Vagina (tissue), 2 donors: ENCODE measurements around the gene AGO4. TPM values are rescaled to one million over a fixed set of nuclear protein-coding genes. Genes with fewer than 3 reads are reported as not detected.
"Not testable (repeated sequence)": the region's sequence is repeated elsewhere in the genome, so short reads cannot be mapped to it uniquely, and the experiment has no call there.

Experiments used
- DNase-seq, 2 donors: peaks; one replicate each; pipeline ENCODE4 v3.0.0-alpha.2; 2017; ENCODE audit errors: extremely low spot score in 2 of 2
- H3K27ac ChIP-seq: fragments of 200-600 bp; sonication (generic); one replicate; pipeline ENCODE4 v1.5.1; 2019
- H3K27me3 ChIP-seq: fragments of 200-600 bp; sonication (generic); one replicate; pipeline ENCODE4 v1.5.1; 2019
- H3K36me3 ChIP-seq, 2 donors: fragments of 200-600 bp; sonication (generic); one replicate each; pipeline ENCODE4 v1.5.1; 2017 to 2019
- H3K4me1 ChIP-seq: fragments of 200-600 bp; sonication (generic); one replicate; pipeline ENCODE4 v1.5.1; 2019
- H3K4me3 ChIP-seq, 2 donors: fragments of 200-600 bp; sonication (generic); 1 replicate in 1 of 2; 2 replicates in 1 of 2; pipeline ENCODE4 v1.5.1; 2016 to 2019
- H3K9me3 ChIP-seq: fragments of 200-600 bp; sonication (generic); one replicate; pipeline ENCODE4 v1.5.1; 2019
- CTCF ChIP-seq, 3 experiments: fragments of 450-650 bp in 2 of 3; fragments of 200-600 bp in 1 of 3; sonication (generic) in 1 of 3; IDR thresholded peaks; one replicate each; pipeline ENCODE4 v1.5.1; 2017 to 2019; ENCODE audit warnings: antibody characterized with exemption in 3 of 3, mild to moderate bottlenecking in 2 of 3, moderate library complexity in 2 of 3
- POLR2A ChIP-seq, 2 donors: fragments of 450-650 bp; IDR thresholded peaks; one replicate each; pipeline ENCODE4 v1.6.1; 2017; ENCODE audit warnings: antibody characterized with exemption in 2 of 2, mild to moderate bottlenecking in 2 of 2, moderate library complexity in 2 of 2
- POLR2AphosphoS5 ChIP-seq, 2 donors: sonication (generic); formaldehyde crosslinking; IDR thresholded peaks; one replicate each; pipeline ENCODE4 v1.9.0; 2017; ENCODE audit warnings: antibody characterized with exemption in 2 of 2, mild to moderate bottlenecking in 2 of 2, low read depth in 1 of 2; ENCODE audit not compliant: insufficient read depth in 1 of 2
- intact Hi-C: fragments of 100-400 bp; cut with DNase I; formaldehyde crosslinking; loops from one replicate; pipeline ENCODE4 v1.15.1; 2023
- total RNA-seq: library from RNA; depleted of rRNA; stranded (reverse); fragments of >200 nt; gene quantifications from one replicate; pipeline ENCODE4 v1.2.3, GENCODE V29; 2016

Gene AGO4
- total RNA-seq, 1 donor from 2014 or later, result 18.4 TPM

GRCh38 chr1:35783055-35783583, 24.7 kb upstream of the AGO4 start:
- no peak overlapping the region for H3K4me3 ChIP-seq
- TF ChIP-seq CTCF (IDR thresholded peaks at IDR 0.05), result no peak
- no peak for TF ChIP-seq POLR2AphosphoS5 (IDR thresholded peaks at IDR 0.05; ENCODE audit: insufficient read depth in 1 of 2, low read depth in 1 of 2)
- no peak for TF ChIP-seq POLR2A (IDR thresholded peaks at IDR 0.05)
- H3K4me1 ChIP-seq, result no peaks in the 10 kb centered on the region

GRCh38 chr1:35784364-35784763, 23.5 kb upstream of the AGO4 start:
- H3K36me3 ChIP-seq, H3K4me3 ChIP-seq, H3K27ac ChIP-seq, H3K27me3 ChIP-seq, H3K4me1 ChIP-seq, DNase-seq, intact Hi-C loops, H3K9me3 ChIP-seq: not testable (repeated sequence)

More at GRCh38 chr1:35783055-35783583, 24.7 kb upstream of the AGO4 start:
- no peaks in the 10 kb centered on the region for H3K27me3 ChIP-seq
- no peak for DNase-seq
- intact Hi-C loops, result no loop called here
- H3K36me3 ChIP-seq, result no peaks in the 10 kb centered on the region
- no peak overlapping the region for H3K27ac ChIP-seq
- H3K9me3 ChIP-seq, result no peaks in the 10 kb centered on the region

- Histone ChIP-seq H3K27me3 (no peaks in the 10 kb centered on the region), H3K4me1 (no peaks in the 10 kb centered on the region), H3K27ac (no peak overlapping the region), H3K9me3 (no peaks in the 10 kb centered on the region), H3K4me3 (no peak overlapping the region), H3K36me3 (no peaks in the 10 kb centered on the region)
- intact Hi-C loops, result no loop called here
- TF ChIP-seq CTCF (IDR thresholded peaks at IDR 0.05) (no peak), POLR2A (IDR thresholded peaks at IDR 0.05) (no peak), POLR2AphosphoS5 (IDR thresholded peaks at IDR 0.05; ENCODE audit: insufficient read depth in 1 of 2, low read depth in 1 of 2) (no peak)
- no peak for DNase-seq
These were observed 19.7 kb upstream of the AGO4 start for GRCh38 chr1:35788139-35788538.

- H3K36me3 ChIP-seq, result no peaks in the 10 kb centered on the region
- no peak overlapping the region for H3K4me3 ChIP-seq
- H3K27ac ChIP-seq, result no peak overlapping the region
- no peaks in the 10 kb centered on the region for H3K4me1 ChIP-seq
- H3K9me3 ChIP-seq, result no peaks in the 10 kb centered on the region
- intact Hi-C loops, result no loop called here
- TF ChIP-seq CTCF (IDR thresholded peaks at IDR 0.05) (no peak), POLR2A (IDR thresholded peaks at IDR 0.05) (no peak), POLR2AphosphoS5 (IDR thresholded peaks at IDR 0.05; ENCODE audit: insufficient read depth in 1 of 2, low read depth in 1 of 2) (no peak)
- DNase-seq, result no peak
- H3K27me3 ChIP-seq, result no peaks in the 10 kb centered on the region
These were observed 17.1 kb upstream of the AGO4 start for GRCh38 chr1:35790670-35791069.

GRCh38 chr1:35795295-35795694, 12.5 kb upstream of the AGO4 start:
- no peaks in the 10 kb centered on the region for H3K9me3 ChIP-seq
- H3K4me1 ChIP-seq, result no peaks in the 10 kb centered on the region
- no peaks in the 10 kb centered on the region for H3K27me3 ChIP-seq
- TF ChIP-seq CTCF (IDR thresholded peaks at IDR 0.05) (no peak), POLR2A (IDR thresholded peaks at IDR 0.05) (no peak), POLR2AphosphoS5 (IDR thresholded peaks at IDR 0.05; ENCODE audit: insufficient read depth in 1 of 2, low read depth in 1 of 2) (no peak)
- intact Hi-C loops, result no loop called here
- H3K27ac ChIP-seq, result no peak overlapping the region
- H3K4me3 ChIP-seq, result no peak overlapping the region
- H3K36me3 ChIP-seq, result no peaks in the 10 kb centered on the region
- DNase-seq, result no peak
